ENCODE data around the gene ARFIP2. TPM values are rescaled to one million over a fixed set of nuclear protein-coding genes. Genes with fewer than 3 reads are reported as not detected.

Gene ARFIP2
- total RNA-seq, 3 donors from 2014 or later (not counting 1 experiment from before 2014, with no cell fraction given): 44.7 to 62.3 (median 51.4) TPM

GRCh38 chr11:6486256-6486655 lies 5.1 kb upstream of the ARFIP2 start:
- Histone ChIP-seq H3K4me1 (ENCODE audit: control insufficient read depth, insufficient read depth, low read length) (peaks cover 12% of the 10 kb centered on the region), H3K4me3 (ENCODE audit: low read length) (no peak overlapping the region), H3K27me3 (ENCODE audit: control insufficient read depth, insufficient read depth, low read length) (no peaks in the 10 kb centered on the region), H3K27ac (ENCODE audit: low read length) (no peak overlapping the region), H3K36me3 (ENCODE audit: control insufficient read depth, insufficient read depth, low read length) (peaks cover 45% of the 10 kb centered on the region), H3K9me3 (ENCODE audit: control insufficient read depth, insufficient read depth, low read length) (no peaks in the 10 kb centered on the region)
- intact Hi-C loops (cut with micrococcal nuclease): no loop called here
- no peak for TF ChIP-seq CTCF (IDR thresholded peaks at IDR 0.05)
- no peak for ATAC-seq
- H3K9me3 Mint-ChIP-seq: no peaks in the 10 kb centered on the region
- peaks cover 15 to 31% of the 10 kb centered on the region in 2 donors for H3K4me1 Mint-ChIP-seq
- WGBS (ENCODE audit: insufficient coverage): 86% methylated on average over 3 of the region's 3 CpGs
- no peaks in the 10 kb centered on the region for H3K27me3 Mint-ChIP-seq (ENCODE audit: low read depth in 2 of 2)
- no peak overlapping the region for H3K4me3 Mint-ChIP-seq
- no peak for DNase-seq
- H3K27ac Mint-ChIP-seq: no peak overlapping the region
- H3K36me3 Mint-ChIP-seq: no peaks in the 10 kb centered on the region

- peaks cover 45% of the 10 kb centered on the region for H3K36me3 ChIP-seq (ENCODE audit: control insufficient read depth, insufficient read depth, low read length)
- Mint-ChIP-seq H3K27ac (no peak overlapping the region), H3K4me3 (no peak overlapping the region), H3K4me1 (peaks cover 21 to 37% of the 10 kb centered on the region in 2 donors), H3K36me3 (no peaks in the 10 kb centered on the region), H3K9me3 (no peaks in the 10 kb centered on the region), H3K27me3 (ENCODE audit: low read depth in 2 of 2) (no peaks in the 10 kb centered on the region)
- no peak overlapping the region for H3K4me3 ChIP-seq (ENCODE audit: low read length)
- no peak for TF ChIP-seq CTCF (IDR thresholded peaks at IDR 0.05)
- 98% methylated on average over 3 of the region's 3 CpGs for WGBS (ENCODE audit: insufficient coverage)
- DNase-seq (no peak), ATAC-seq (no peak)
- no peaks in the 10 kb centered on the region for H3K9me3 ChIP-seq (ENCODE audit: control insufficient read depth, insufficient read depth, low read length)
- intact Hi-C loops (cut with micrococcal nuclease): no loop called here
- H3K27me3 ChIP-seq (ENCODE audit: control insufficient read depth, insufficient read depth, low read length): no peaks in the 10 kb centered on the region
- H3K4me1 ChIP-seq (ENCODE audit: control insufficient read depth, insufficient read depth, low read length): peaks cover 16% of the 10 kb centered on the region
- H3K27ac ChIP-seq (ENCODE audit: low read length): no peak overlapping the region
Measured at GRCh38 chr11:6485661-6486060, 4.5 kb upstream of the ARFIP2 start.

- H3K9me3 ChIP-seq (ENCODE audit: control insufficient read depth, insufficient read depth, low read length): no peaks in the 10 kb centered on the region
- H3K4me3 ChIP-seq (ENCODE audit: low read length): no peak overlapping the region
- no peaks in the 10 kb centered on the region for H3K9me3 Mint-ChIP-seq
- H3K27me3 ChIP-seq (ENCODE audit: control insufficient read depth, insufficient read depth, low read length): no peaks in the 10 kb centered on the region
- DNase-seq: no peak
- peak overlapping the region; percentile 75 for H3K4me3 Mint-ChIP-seq
- H3K27ac ChIP-seq (ENCODE audit: low read length): no peak overlapping the region
- no peak for TF ChIP-seq CTCF (IDR thresholded peaks at IDR 0.05)
- no peaks in the 10 kb centered on the region for H3K27me3 Mint-ChIP-seq (ENCODE audit: low read depth in 2 of 2)
- peaks cover 22% of the 10 kb centered on the region for H3K4me1 ChIP-seq (ENCODE audit: control insufficient read depth, insufficient read depth, low read length)
- ATAC-seq: no peak
- peaks cover 50% of the 10 kb centered on the region for H3K36me3 ChIP-seq (ENCODE audit: control insufficient read depth, insufficient read depth, low read length)
- peaks cover 32 to 37% of the 10 kb centered on the region in 2 donors for H3K4me1 Mint-ChIP-seq
- WGBS (ENCODE audit: insufficient coverage): 93% methylated on average over 6 of the region's 6 CpGs
- intact Hi-C loops (cut with micrococcal nuclease): loop anchor here (5.0 kb wide), 2 partner anchors 281 to 796 kb away; partner anchors contain the start of genes TRIM22 and TRIM5
- no peaks in the 10 kb centered on the region for H3K36me3 Mint-ChIP-seq
- H3K27ac Mint-ChIP-seq: peak overlapping the region; percentile 95 to 99
Measured at GRCh38 chr11:6483015-6483414, 1.9 kb upstream of the ARFIP2 start.

- intact Hi-C loops (cut with micrococcal nuclease): loop anchor here (5.0 kb wide), 2 partner anchors 280 to 795 kb away; partner anchors contain the start of genes TRIM22 and TRIM5
- no peak for TF ChIP-seq CTCF (IDR thresholded peaks at IDR 0.05)
- peaks cover 32 to 37% of the 10 kb centered on the region in 2 donors for H3K4me1 Mint-ChIP-seq
- peak overlapping the region; percentile 95 for H3K27ac ChIP-seq (ENCODE audit: low read length)
- H3K9me3 ChIP-seq (ENCODE audit: control insufficient read depth, insufficient read depth, low read length): no peaks in the 10 kb centered on the region
- no peak overlapping the region for H3K4me3 ChIP-seq (ENCODE audit: low read length)
- ATAC-seq (no peak), DNase-seq (no peak)
- H3K4me3 Mint-ChIP-seq: peak overlapping the region; percentile 91
- H3K36me3 Mint-ChIP-seq: no peaks in the 10 kb centered on the region
- H3K27ac Mint-ChIP-seq: peak overlapping the region; percentile 95 to 99
- no peaks in the 10 kb centered on the region for H3K27me3 Mint-ChIP-seq (ENCODE audit: low read depth in 2 of 2)
- WGBS (ENCODE audit: insufficient coverage): 88% methylated on average over 4 of the region's 4 CpGs
- H3K27me3 ChIP-seq (ENCODE audit: control insufficient read depth, insufficient read depth, low read length): no peaks in the 10 kb centered on the region
- peaks cover 22% of the 10 kb centered on the region for H3K4me1 ChIP-seq (ENCODE audit: control insufficient read depth, insufficient read depth, low read length)
- peaks cover 46% of the 10 kb centered on the region for H3K36me3 ChIP-seq (ENCODE audit: control insufficient read depth, insufficient read depth, low read length)
- H3K9me3 Mint-ChIP-seq: no peaks in the 10 kb centered on the region
Measured at GRCh38 chr11:6482441-6482840, 1.3 kb upstream of the ARFIP2 start.
